SK-N-SH (cell line): ENCODE data around the gene UBALD1.

ENCODE experiments used
- CTCF ChIP-seq: fragments of 200-600 bp; sonication (generic); IDR thresholded peaks from 2 replicates; pipeline ENCODE4 v1.6.1; 2017; ENCODE audit warnings: antibody characterized with exemption, mild to moderate bottlenecking, moderate library complexity
- FOXM1 ChIP-seq: IDR thresholded peaks from 2 replicates; pipeline ENCODE4 v1.4.0; 2012; ENCODE audit warnings: low read depth, mild to moderate bottlenecking
- JUND ChIP-seq: IDR thresholded peaks from 2 replicates; pipeline ENCODE4 v1.4.0; 2012
- NRF1 ChIP-seq: IDR thresholded peaks from 2 replicates; pipeline ENCODE4 v1.6.1; 2012; ENCODE audit warnings: low read depth, mild to moderate bottlenecking, low read length
- RAD21 ChIP-seq: IDR thresholded peaks from 2 replicates; pipeline ENCODE4 v1.6.1; 2012; ENCODE audit warnings: mild to moderate bottlenecking, low read length
- RFX5 ChIP-seq: IDR thresholded peaks from 2 replicates; pipeline ENCODE4 v1.6.1; 2012; ENCODE audit warnings: mild to moderate bottlenecking, improper control_type of control experiment, low read length
- SMC3 ChIP-seq: IDR thresholded peaks from 2 replicates; pipeline ENCODE4 v1.6.1; 2012; ENCODE audit warnings: low read depth, low read length, improper control_type of control experiment

GRCh38 chr16:4607841-4608703 is 6.6 kb downstream of the UBALD1 start:
- TF ChIP-seq SMC3 (no peak), RFX5 (no peak), CTCF (no peak), NRF1 (no peak), RAD21 (no peak), JUND (no peak), FOXM1 (no peak)
